ENCODE data around the gene MIPOL1. TPM values are rescaled to one million over a fixed set of nuclear protein-coding genes. Genes with fewer than 3 reads are reported as not detected.

Gene MIPOL1
- total and polyA plus RNA-seq, 2 experiments from 2014 or later: 16.6 to 24.8 TPM

DNA sequence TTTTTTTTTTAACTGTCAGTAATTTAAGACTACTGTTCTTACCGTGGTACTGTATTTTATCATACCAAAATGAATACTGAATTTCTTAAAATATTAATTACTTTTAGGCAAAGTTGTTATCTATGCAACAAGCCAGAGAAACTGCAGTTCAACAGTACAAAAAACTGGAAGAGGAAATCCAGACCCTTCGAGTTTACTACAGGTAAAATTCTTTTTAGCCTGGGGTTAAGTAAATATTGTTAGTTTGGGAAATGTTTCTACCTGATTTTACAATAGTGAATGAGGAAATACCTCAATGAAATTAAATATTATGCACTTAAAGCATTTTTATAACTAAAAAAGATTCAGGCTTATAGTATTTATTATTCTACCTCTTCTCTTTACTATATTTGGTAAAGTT is 225.0 kb downstream of the MIPOL1 start:
- peaks cover 2% of the 10 kb centered on the region for H3K27me3 Mint-ChIP-seq (ENCODE audit: insufficient read depth, low read depth, poor library complexity)
- H3K9me2 ChIP-seq (ENCODE audit: insufficient read depth): no peaks in the 10 kb centered on the region
- DNase-seq (ENCODE audit: low spot score) (no peak), ATAC-seq (no peak)
- no peak for TF ChIP-seq CREB1 (CRISPR knock-in tag; IDR thresholded peaks at IDR 0.05; ENCODE audit: low read depth)
- no peak for TF ChIP-seq EZH2phosphoT487 (IDR thresholded peaks at IDR 0.05; ENCODE audit: unreplicated experiment)
- TF ChIP-seq NANOG (IDR thresholded peaks at IDR 0.05; ENCODE audit: borderline replicate concordance): no peak
- TF ChIP-seq, protein P1, sequence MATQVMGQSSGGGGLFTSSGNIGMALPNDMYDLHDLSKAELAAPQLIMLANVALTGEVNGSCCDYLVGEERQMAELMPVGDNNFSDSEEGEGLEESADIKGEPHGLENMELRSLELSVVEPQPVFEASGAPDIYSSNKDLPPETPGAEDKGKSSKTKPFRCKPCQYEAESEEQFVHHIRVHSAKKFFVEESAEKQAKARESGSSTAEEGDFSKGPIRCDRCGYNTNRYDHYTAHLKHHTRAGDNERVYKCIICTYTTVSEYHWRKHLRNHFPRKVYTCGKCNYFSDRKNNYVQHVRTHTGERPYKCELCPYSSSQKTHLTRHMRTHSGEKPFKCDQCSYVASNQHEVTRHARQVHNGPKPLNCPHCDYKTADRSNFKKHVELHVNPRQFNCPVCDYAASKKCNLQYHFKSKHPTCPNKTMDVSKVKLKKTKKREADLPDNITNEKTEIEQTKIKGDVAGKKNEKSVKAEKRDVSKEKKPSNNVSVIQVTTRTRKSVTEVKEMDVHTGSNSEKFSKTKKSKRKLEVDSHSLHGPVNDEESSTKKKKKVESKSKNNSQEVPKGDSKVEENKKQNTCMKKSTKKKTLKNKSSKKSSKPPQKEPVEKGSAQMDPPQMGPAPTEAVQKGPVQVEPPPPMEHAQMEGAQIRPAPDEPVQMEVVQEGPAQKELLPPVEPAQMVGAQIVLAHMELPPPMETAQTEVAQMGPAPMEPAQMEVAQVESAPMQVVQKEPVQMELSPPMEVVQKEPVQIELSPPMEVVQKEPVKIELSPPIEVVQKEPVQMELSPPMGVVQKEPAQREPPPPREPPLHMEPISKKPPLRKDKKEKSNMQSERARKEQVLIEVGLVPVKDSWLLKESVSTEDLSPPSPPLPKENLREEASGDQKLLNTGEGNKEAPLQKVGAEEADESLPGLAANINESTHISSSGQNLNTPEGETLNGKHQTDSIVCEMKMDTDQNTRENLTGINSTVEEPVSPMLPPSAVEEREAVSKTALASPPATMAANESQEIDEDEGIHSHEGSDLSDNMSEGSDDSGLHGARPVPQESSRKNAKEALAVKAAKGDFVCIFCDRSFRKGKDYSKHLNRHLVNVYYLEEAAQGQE (IDR thresholded peaks at IDR 0.05; ENCODE audit: unreplicated experiment): no peak
- TF ChIP-seq, protein P2, sequence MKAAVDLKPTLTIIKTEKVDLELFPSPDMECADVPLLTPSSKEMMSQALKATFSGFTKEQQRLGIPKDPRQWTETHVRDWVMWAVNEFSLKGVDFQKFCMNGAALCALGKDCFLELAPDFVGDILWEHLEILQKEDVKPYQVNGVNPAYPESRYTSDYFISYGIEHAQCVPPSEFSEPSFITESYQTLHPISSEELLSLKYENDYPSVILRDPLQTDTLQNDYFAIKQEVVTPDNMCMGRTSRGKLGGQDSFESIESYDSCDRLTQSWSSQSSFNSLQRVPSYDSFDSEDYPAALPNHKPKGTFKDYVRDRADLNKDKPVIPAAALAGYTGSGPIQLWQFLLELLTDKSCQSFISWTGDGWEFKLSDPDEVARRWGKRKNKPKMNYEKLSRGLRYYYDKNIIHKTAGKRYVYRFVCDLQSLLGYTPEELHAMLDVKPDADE (IDR thresholded peaks at IDR 0.05): no peak
- no peak for TF ChIP-seq STAT1 (IDR thresholded peaks at IDR 0.05; ENCODE audit: unreplicated experiment)
- TF ChIP-seq ZNF114 (CRISPR knock-in tag; IDR thresholded peaks at IDR 0.05): no peak
- TF ChIP-seq EZH2 (IDR thresholded peaks at IDR 0.05; ENCODE audit: low read depth, unreplicated experiment): no peak
- TF ChIP-seq POLR2AphosphoS5 (IDR thresholded peaks at IDR 0.05; ENCODE audit: low read depth): no peak
- TF ChIP-seq, protein P3, sequence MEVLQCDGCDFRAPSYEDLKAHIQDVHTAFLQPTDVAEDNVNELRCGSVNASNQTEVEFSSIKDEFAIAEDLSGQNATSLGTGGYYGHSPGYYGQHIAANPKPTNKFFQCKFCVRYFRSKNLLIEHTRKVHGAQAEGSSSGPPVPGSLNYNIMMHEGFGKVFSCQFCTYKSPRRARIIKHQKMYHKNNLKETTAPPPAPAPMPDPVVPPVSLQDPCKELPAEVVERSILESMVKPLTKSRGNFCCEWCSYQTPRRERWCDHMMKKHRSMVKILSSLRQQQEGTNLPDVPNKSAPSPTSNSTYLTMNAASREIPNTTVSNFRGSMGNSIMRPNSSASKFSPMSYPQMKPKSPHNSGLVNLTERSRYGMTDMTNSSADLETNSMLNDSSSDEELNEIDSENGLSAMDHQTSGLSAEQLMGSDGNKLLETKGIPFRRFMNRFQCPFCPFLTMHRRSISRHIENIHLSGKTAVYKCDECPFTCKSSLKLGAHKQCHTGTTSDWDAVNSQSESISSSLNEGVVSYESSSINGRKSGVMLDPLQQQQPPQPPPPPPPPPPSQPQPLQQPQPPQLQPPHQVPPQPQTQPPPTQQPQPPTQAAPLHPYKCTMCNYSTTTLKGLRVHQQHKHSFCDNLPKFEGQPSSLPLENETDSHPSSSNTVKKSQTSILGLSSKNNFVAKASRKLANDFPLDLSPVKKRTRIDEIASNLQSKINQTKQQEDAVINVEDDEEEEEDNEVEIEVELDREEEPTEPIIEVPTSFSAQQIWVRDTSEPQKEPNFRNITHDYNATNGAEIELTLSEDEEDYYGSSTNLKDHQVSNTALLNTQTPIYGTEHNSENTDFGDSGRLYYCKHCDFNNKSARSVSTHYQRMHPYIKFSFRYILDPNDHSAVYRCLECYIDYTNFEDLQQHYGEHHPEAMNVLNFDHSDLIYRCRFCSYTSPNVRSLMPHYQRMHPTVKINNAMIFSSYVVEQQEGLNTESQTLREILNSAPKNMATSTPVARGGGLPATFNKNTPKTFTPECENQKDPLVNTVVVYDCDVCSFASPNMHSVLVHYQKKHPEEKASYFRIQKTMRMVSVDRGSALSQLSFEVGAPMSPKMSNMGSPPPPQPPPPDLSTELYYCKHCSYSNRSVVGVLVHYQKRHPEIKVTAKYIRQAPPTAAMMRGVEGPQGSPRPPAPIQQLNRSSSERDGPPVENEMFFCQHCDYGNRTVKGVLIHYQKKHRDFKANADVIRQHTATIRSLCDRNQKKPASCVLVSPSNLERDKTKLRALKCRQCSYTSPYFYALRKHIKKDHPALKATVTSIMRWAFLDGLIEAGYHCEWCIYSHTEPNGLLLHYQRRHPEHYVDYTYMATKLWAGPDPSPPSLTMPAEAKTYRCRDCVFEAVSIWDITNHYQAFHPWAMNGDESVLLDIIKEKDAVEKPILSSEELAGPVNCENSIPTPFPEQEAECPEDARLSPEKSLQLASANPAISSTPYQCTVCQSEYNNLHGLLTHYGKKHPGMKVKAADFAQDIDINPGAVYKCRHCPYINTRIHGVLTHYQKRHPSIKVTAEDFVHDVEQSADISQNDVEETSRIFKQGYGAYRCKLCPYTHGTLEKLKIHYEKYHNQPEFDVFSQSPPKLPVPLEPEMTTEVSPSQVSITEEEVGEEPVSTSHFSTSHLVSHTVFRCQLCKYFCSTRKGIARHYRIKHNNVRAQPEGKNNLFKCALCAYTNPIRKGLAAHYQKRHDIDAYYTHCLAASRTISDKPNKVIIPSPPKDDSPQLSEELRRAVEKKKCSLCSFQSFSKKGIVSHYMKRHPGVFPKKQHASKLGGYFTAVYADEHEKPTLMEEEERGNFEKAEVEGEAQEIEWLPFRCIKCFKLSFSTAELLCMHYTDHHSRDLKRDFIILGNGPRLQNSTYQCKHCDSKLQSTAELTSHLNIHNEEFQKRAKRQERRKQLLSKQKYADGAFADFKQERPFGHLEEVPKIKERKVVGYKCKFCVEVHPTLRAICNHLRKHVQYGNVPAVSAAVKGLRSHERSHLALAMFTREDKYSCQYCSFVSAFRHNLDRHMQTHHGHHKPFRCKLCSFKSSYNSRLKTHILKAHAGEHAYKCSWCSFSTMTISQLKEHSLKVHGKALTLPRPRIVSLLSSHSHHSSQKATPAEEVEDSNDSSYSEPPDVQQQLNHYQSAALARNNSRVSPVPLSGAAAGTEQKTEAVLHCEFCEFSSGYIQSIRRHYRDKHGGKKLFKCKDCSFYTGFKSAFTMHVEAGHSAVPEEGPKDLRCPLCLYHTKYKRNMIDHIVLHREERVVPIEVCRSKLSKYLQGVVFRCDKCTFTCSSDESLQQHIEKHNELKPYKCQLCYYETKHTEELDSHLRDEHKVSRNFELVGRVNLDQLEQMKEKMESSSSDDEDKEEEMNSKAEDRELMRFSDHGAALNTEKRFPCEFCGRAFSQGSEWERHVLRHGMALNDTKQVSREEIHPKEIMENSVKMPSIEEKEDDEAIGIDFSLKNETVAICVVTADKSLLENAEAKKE (CRISPR knock-in tag; IDR thresholded peaks at IDR 0.05): no peak
- no peak for TF ChIP-seq ZNF331 (CRISPR knock-in tag; IDR thresholded peaks at IDR 0.05; ENCODE audit: low read depth)
- H3K4me1 Mint-ChIP-seq: no peaks in the 10 kb centered on the region
- no peaks in the 10 kb centered on the region for H3F3A ChIP-seq (replicated peaks; ENCODE audit: low read depth)
- H3K4me3 Mint-ChIP-seq: no peak overlapping the region
- no peaks in the 10 kb centered on the region for H3K79me2 ChIP-seq (replicated peaks; ENCODE audit: insufficient read depth)
- no peak overlapping the region for H3K27ac ChIP-seq (ENCODE audit: low read depth)
- no peaks in the 10 kb centered on the region for H4K20me1 ChIP-seq (replicated peaks; ENCODE audit: insufficient read depth)
- no peaks in the 10 kb centered on the region for H3K9me3 Mint-ChIP-seq
- H3K4me2 ChIP-seq: no peak overlapping the region
- H3K36me3 Mint-ChIP-seq (ENCODE audit: low read depth): no peaks in the 10 kb centered on the region; the same call in 2 of the 3 replicates
- H3K36me3 ChIP-seq (ENCODE audit: insufficient read depth): no peaks in the 10 kb centered on the region
- H2AFZ ChIP-seq: no peak overlapping the region
- H3K4me1 ChIP-seq (ENCODE audit: insufficient read depth): no peaks in the 10 kb centered on the region
- no peak overlapping the region for H3K27ac Mint-ChIP-seq
- no peaks in the 10 kb centered on the region for H3K27me3 ChIP-seq (ENCODE audit: insufficient read depth)
- no peak overlapping the region for H3K4me3 ChIP-seq

All from GM23338 (cell line).